Measurements from ENCODE around the gene SV2C.

SV2C gene

DNA sequence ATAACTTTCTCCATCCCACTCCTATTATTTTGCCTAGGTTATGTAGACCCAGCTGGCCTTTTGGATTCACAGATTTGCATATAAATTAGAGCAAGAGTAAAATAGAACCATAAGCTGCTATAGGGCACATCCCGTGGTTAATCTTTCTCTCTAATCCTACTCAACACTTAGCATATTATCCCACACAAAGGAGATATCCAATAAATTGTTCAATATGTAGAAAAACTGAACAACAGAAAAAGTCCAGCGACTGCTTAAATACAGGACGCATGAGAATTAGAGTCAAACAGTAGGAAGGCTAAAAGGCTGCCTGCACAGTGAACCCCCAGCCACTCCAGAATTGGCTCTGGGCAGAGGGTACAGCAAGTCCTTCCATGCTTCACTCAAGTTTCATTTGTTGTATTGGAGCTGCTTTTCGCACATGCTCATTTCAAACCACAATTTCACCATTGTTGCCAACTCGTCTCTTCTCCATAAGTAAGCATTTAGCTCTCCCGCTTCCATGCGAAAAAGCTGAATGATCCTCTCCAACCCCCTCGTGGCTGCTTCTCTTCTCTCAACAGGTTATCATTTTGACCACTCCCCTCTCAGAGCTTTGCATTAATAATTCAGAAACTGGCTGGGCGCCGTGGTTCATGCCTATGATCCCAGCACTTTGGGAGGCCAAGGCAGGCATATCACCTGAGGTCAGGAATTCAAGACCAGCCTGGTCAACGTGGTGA lies 305.8 kb downstream of the SV2C start:
- DNase-seq: no peak

DNA sequence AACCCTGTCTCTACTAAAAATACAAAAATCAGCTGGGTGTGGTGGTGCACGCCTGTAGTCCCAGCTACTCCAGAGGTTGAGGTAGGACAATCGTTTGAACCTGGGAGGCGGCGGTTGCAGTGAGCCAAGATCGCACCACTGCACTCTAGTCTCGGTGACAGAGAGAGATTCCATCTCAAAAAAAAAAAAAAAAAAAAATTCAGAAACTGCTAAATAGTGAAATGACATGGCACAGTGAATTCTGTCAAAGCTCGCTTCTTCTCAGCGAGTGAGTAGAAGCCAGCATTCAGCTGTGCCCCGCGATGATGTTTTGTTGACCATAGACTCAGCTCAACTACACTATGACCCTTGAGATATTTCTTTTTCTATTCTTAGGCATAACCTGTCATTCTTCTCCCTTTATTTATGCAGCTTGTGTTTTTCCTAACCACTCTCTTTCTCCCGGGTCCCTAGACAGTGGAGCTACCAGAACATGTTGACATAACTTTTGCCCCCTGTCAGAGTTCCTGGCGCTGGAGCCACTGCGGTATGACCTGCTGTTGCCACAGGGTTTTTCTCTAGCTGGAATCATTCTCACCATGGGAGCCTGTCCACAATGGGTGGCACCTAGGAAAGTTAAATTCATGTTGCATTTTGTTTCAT lies 306.5 kb downstream of the SV2C start:
- no peak for DNase-seq

DNA sequence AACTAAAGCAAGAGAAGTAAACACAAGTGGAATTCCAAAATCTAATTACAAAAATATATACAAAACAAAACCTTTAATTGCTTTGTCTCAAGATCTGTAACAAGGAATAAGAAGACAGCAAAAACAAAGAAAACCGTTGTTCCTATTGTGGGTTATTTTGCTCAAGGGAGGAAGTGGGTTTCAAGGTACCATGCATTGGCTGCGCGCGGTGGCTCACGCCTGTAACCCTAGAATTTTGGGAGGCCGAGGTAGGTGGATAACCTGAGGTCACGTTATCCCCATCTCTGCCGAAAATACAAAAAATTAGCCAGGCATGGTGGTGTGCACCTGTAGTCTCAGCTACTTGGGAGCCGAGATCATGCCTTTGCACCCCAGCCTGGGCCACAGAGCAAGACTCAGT lies 307.8 kb downstream of the SV2C start:
- DNase-seq: no peak

DNA sequence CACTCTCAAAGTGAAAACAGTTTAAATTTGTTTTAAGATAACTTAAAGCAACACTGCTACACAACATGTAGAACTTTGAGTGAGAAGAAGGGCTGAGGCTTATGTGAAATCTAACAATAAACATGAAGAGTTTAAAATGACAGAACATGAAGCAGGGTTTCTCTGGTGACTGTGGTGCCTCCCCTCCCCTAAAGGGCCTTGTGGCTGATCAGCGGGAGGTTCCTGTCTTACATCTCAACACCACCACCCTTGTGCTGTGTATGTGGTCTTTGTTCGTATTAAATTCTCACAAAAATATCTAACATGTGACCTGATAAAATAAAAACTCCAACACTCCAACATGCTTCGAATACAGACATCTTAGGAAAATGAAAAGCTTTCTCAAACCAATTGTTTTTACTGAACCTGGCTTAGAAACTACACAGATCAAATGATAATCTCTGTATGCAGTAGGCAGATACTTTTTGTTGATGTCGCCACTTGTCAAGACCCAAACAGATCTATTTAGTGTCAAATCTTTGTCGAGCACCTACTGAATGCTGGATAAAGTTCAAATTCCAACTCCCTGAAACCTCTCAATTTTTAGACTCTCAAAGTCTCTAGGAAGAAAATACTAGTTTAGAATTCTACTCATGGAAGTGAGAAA lies 310.0 kb downstream of the SV2C start:
- no peak for DNase-seq

DNA sequence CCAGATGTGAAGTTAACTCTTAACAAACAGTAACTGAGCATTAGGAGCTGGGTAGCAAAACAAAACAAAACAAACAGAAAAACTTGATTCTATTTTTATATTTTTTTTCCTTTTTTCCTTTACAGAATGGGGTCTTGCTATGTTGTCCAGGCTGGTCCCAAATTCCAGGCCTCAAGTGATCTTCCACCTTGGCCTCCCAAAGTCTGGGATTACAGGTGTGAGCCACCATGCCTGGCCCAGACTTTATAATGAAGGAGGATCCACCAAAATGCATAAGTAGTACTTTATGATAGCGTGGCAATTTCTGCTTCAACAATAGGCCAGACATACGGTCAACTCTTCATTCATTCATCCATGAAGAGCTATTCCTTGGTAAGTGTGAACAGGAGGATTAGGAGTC lies 314.0 kb downstream of the SV2C start:
- DNase-seq: no peak

DNA sequence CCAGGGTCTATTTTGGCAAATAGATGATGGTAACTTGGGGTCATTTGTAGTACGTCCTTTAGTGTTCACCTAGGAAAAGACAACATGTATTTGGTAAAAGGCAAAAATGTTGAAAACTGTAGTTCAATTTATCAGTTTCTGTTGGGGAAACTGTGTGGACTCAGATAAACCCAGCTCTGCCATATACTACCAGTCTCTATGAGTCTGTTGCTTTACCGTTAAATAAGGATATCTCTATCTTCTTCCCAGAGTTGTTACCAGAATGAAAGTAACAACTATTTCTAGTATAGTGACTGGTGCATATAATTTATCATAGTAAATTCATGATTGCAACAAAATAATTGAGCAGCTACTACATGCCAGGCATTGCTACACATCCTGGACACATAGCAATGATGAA lies 316.1 kb downstream of the SV2C start:
- no peak for DNase-seq

DNA sequence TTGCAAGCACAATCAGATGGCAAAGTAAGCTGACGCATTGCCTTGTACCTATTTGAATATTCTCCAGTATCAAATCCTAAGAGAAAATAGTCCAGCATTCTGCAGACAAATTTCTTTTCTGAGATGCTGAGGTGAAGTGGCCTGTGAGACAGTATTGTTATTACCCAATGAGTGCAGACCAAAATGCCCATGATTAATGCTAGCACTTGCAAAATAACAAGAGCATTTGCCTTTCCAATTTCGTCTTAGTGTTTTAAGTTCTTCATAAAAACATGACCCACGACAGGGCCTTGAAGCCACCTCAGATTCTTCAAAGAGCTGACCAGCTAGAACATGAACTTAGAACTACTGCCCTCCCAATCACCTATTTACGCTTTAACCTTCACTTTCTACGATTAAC lies 317.3 kb downstream of the SV2C start:
- DNase-seq: no peak

DNA sequence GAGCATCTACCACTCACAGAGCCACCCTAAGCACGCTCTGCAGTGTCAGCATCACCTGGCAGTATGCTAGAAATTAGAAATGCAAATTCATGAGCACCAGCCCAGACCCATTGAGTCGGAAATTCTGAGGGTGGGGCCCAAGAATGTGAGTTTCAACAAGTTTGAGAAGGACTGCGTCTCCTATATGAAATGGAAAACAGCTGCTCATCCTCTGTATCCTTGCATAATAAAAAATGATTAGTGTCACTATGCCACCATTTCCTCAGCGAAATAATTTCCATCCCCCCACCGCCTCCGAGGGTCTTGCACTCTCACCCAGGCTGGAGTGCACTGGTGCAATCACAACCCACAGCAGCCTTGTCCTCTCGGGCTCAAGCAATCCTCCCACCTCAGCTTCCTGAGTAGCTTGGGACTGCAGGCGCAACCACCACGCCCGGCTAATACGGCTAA lies 318.6 kb downstream of the SV2C start:
- no peak for DNase-seq

DNA sequence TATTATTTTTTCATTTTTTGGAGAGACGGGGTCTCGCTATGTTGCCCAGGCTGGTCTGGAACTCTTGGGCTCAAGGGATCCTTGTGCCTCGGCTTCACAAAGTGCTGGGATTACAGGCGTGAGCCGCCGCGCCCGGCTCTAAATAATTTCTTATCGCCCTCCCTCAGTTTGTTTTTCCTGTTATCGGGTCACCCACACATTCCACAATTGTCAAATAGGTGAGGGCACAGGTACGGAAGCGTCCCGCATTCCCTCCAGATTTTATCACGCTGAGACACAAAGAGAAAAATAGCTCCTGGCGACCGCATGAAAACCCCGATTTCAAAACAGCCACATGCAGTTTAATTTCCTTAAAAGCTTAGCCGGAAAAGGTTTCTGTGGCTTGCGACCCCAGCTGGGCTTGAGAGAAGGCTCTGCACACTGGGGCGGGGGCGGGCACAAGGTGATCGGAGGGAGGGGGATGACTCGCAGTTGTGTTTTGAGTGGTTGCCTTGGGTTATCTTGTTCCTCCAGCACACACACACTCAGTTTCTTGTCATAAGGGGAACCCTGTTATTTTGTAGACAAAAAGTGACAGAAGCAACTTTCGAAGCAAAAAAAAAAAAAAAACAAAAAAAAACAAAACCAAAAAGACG lies 319.2 kb downstream of the SV2C start:
- no peak for DNase-seq

DNA sequence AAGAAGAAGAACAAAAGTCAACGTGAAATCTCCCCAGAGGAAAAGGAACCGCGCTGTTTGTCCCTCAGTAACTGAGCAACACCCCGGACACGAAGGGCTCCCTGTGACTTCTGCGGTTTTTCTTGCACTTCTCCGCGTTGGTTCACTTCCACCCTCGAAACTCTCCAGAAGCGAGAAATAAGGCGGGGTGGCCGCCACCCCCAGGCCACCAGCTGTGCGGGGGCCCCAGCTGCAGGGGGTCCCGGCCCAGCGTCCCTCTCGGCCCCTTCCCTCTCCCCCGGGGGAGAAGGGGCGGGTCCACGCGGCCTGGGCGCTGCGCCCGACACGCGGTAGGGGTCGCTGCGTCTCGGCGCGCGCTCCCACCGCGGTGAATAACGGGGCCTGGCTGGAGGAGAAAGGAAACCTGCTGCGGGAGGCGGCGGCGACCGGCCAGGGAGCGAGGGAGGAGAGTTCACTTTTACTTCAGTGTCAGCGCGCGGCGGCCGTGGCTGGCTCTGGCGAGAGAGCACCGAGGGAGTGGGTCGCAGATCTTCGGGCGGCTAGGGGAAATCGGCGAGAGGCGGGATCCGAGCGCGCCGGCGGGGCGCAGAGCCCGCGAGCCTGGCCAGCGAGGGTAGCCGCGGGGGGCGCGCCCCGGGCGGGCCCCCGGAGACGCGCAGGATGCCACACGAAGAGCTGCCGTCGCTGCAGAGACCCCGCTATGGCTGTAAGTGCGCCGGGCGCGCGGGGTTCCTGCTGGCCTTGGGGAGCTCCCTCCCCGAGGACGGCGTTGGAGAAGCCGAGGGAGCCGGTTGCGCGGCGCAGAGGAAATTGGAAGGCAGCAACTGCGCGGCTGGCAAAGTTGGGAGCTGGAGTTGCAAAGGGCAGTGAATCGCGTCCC lies 319.9 kb downstream of the SV2C start, which contains the start of gene IQGAP2:
Gene IQGAP2, plus strand, starts transcription at position 400 of the 880 bp plus-strand sequence. Its CDS starts 261 bp downstream, at position 661.
- no peak for DNase-seq

All from NCI-H2081 treated with DMSO at 0.1 percent for 48 hours (cell line).